NCI-H2107 (cell line): ENCODE results near the gene VPS13D.
"Not testable (repeated sequence)": the region's sequence is repeated elsewhere in the genome, so short reads cannot be mapped to it uniquely, and the experiment has no call there.

Experiments used
- DNase-seq: peaks from one replicate; lab custom pipeline; 2025; lab: John Stamatoyannopoulos, UW

VPS13D gene

DNA sequence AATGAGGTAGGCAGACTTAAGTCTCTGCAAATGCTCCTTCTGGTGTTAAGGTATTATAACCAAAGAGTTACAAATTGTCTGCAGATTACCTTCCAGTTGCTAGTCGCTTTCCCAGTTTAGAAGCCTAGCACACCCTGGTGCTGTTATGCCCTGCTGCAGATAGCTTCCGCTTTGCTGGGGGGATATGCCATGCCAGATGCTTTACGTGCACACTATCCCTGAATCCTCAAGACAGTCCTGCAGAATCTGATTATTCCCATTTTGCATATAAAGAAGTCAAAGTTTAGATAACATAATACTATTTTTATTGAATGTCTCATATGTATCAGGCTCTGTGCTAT lies 221.7 kb downstream of the VPS13D start:
- DNase-seq, result no peak

DNA sequence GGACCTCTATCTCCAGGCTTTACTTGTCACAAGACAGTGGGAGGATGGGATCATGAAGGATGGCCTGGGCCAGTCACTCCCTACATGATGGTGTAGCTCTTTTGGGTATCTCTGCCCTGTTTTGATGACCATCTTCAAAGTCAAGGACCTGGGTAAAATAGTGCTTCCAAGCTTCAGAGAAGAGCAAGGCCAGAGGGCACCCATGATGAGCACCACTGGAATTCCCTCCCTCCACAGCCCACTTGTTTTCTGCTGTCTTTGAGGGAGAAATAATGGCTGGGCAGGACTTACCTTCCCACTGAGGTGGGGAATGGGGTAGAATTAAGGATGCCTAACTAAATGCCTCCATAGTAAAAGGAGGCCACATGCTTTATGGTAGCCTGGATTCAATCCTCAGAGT lies 222.4 kb downstream of the VPS13D start:
- no peak for DNase-seq

DNA sequence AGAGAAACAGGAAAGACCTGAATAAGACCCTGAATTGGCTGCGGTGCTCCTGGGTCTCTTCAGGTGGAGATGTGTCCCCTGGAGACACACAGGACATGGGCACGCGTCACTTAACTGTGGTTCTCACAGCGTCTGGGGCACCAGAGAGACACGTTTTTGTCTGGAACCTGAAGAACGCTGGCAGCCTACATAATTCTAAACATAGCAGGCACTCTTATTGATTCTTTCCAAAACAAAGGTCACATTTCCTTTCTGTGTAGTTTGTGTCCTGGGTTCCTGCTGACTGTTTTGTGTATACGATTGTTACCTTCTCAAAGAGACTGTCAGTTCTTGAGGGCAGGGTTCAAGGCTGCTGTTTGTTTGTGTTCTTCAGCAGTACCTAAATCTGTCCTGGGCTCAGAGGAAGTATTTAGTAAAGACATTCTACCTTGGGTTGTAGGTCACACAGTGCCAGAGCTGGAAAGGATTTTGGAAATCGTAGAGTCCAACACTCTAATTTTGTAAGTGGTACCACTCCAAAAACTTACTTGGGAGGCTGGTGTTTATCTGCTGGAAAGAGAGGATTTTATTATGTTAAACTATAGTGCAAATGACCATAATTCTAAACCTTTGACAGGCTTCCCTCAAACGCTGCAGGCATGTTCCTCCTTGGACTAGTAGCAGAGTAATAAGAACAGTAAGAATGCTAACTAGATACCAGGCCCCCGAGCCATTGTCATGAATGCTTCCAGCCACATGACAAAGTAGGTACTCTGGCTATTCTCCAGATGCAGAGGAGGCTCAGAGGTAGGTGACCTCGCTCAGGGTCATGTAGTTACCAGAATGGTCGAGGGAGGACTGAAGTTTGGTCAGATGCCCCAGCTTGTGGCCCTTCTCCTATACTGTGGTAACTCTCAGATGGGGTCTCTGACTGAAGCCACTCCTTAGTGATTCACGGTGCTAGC lies 223.8 kb downstream of the VPS13D start:
- no peak for DNase-seq

DNA sequence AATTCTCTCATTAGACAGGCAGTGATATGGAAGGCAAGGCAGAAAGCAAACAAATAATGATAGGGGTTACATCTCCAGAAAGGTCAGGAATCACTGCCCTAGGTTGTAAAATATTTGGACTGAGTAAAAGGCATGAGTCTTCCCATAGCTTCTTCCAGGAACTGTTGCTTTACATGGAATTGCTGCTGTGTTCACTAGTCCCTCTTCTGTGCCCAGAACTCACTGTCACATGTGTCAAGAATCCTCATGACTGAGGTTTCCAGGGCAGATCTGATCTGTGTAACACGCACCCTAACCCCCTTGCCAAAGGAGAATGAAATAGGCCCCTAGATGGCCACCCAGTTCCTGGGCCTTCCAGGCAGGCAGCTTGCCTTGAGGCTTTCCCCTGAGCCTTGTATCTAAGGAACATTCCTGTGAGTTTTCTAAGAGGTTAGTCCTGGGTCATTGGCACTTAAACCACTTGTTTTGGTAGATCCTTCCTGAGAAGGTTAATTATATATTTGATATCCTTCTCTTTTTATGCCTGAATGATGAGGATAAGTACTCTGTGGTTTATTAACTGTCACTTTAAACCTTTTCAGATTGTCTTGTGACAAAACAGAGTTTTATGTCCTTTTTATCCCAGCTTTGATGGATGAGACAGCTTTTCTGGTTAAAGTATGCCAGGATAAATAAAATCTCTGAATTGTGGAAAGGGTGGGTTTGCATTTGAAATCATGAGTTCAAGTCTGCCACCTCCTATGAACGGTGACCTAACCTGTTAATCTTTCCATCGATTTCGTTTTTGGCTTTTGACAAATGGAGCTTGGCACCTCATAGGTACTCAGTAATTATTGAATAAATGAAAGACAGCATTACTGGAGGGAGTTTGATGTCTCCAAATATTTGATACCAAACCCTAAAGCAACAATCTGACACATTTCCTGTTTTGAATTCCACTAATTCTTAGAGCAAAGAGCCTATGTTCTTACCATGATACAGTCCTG lies 224.9 kb downstream of the VPS13D start:
- DNase-seq, result peak; percentile 18

DNA sequence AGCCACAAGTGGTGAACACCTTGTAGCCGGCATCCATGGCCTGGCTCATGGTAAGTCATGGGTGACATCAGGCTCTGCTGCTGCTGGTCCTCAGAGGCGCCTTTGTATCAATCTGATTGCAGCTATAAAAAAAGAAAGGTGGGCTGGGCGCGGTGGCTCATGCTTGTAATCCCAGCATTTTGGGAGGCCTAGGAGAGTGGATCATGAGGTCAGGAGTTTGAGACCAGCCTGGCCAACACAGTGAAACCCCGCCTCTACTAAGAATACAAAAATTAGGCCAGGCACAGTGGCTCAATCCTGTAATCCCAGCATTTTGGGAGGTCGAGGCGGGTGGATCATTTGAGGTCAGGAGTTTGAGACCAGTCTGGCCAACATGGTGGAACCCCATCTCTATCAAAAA lies 226.3 kb downstream of the VPS13D start:
- not testable (repeated sequence) for DNase-seq

DNA sequence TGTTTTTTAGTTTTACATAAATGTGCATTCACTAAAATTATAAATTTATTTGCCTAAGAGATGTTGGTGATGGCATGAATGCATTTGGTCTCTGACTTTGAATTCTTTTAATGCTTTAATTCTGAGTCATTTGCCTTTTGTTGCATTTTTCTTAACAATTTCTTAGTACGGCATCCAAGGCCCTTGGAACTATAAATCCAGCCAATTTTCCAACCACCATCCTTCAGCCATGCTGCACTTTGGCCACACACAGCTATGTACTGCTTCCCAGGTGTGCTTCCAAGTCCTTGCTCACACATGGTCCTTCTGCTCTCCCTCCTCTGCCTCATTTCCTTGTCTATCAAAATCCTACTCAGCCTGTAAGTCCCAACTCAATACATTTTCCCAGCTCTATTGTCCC lies 227.1 kb downstream of the VPS13D start:
- DNase-seq, result no peak

DNA sequence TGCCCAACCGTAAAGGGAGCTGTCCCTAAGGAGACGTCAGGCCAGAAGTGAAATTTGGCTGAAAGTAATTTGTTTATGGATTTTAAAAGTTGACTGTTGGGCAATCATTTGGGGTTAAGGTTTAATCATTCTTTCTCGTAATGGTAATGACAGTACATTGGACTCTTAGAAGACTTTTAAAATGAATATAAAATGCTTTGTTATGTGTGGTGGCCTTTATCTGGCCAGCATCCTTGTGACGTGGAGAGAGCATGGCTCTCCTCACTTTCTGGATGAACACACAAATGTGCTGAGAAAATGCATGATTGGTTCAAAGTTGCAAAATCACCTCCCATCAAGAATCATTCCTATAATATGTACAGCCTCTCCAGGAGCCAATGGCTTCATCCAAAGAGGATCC lies 227.9 kb downstream of the VPS13D start:
- no peak for DNase-seq

DNA sequence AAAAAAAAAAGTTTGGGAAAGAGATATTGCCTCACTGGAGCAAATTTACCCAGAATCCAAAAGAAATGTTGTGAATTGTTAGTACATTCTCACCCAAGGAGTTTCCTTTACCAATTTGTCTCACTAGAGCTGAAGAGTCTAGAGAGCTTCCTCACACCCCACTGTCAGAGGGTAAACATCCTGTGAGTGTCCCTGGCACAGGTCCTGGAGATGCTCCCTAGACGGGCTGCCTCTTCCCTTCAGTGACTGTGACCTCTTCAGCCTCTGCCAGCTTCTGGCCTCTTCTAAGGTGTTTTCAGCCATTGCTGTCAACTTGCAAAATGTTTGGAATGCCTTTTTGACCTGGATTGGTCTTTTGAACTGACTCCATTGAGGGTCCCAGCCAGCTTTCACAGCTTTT lies 228.7 kb downstream of the VPS13D start:
- no peak for DNase-seq

DNA sequence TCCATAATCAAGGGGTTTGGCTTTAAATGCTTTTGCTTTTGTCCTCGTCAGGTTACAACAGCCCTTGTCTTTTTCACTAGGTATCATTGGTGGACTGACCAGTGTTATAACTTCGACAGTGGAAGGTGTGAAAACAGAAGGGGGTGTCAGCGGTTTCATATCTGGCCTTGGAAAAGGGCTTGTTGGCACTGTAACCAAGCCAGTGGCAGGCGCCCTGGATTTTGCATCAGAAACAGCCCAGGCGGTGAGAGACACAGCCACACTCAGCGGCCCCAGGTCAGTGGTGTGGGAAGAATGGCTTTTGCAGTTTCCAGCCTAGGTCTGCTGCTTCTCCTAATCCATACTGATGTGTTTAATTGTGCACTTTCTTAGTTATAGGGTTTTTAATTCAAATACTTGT lies 230.3 kb downstream of the VPS13D start:
- no peak for DNase-seq

DNA sequence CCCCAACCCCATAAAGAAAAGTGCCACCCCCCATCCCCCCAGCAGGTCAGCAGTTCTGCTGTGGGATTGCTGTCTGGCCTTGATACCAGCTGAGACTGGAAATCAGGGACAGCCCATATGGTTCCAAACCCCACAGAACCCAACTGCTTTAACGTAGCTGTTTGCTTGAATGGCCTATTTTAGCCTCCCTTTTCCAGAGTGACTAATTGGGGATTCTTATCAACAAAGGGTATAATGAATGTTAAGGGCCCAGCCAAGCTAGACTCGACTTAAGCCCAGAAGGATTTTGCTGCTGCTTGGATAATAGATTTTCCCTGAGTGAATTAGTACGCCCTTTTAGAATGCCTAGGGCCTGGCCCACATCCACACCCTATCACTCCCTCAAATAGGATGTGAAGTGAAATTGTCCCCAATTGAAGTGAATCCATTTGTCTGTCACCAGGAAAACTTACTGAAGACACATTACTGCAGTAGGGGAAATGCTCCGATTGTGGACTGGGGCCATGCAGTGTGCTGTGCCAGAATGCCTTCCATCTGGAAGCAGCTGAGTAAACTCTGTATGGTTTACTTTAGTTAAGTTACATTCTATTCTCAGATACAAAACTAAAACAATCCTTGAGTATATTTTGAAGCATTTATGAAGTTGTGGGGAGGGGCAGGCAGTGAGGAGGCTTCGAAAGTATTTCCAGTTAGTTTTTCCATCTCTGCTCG lies 231.2 kb downstream of the VPS13D start:
- no peak for DNase-seq

DNA sequence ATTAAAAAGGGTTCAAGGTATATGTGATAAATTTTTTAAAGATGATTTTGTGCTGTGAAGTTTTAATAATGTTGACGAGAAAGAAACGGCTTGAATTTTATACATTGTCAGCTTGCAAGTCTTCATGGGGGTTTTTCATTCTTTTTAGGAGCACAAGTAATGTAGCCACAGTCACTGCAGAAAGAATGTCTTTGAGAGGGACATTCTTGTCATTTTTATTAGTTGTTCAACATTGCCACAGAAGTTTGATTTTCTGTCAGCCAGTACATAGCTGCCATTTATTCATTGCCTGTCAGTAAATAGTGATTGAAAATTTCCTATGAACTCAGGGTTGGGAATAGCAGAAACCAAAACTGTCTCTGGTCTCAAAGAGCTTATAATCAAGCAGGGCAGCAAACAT lies 231.9 kb downstream of the VPS13D start:
- DNase-seq, result no peak

DNA sequence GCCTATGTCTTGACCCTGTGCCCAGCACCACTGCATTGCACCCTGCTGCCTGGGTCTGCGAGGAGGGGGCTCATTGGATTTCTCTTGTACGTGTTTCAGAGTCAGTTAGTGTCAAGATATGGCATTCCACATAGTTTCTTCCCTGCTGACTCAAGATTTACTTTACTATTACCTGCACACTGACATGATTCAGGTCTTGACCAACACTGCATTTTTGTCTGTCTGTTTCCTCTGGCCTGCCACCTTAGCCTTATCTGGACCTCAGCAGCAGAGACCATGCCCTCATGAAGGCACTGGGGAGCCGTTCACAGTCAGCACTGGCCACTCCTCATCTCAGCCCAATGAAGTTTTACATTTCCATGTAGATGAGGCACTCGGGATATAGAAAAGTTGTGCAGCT lies 232.8 kb downstream of the VPS13D start:
- DNase-seq, result no peak

DNA sequence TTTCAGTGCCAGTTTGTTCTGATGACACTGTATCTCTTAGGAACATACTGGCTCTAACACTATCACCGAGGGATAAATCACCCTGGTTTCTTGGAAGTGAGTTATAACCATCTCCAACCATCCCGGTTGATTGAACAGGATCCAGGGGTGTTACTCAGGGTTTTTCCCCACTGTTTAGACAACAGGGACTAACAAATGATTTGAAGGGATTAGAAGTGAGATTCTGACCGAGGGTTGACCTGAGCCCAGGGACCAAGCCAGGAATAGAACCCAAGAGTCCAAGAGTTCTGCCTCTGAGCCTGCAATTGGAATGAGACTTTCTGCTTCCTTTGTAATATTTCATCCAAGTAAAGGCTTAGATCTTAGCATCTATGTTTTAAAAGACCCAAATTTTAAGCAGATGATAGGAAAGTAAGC lies 234.2 kb downstream of the VPS13D start:
- DNase-seq, result no peak

DNA sequence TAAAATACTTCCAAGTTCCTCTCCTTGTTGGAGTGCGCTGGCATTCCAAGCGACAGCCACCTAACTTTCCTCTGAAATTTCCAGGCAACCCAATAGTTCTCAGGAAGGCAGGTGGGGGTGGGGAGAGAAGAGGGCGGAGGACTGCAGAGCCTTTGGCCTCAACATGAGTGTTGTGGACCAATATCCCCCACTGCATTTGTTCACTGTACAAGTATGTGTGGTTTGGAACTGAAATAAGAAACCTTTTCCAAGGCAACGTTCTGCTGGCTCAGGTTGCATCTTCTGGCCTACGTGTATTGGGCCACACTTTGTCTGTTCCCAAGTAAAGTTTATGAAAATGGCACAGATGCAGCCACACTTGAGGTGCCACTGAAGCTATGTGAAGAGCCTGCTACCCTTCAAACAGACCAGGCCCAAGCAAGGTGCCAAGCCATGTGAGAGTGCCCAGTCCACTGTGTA lies 234.8 kb downstream of the VPS13D start:
- DNase-seq, result no peak

DNA sequence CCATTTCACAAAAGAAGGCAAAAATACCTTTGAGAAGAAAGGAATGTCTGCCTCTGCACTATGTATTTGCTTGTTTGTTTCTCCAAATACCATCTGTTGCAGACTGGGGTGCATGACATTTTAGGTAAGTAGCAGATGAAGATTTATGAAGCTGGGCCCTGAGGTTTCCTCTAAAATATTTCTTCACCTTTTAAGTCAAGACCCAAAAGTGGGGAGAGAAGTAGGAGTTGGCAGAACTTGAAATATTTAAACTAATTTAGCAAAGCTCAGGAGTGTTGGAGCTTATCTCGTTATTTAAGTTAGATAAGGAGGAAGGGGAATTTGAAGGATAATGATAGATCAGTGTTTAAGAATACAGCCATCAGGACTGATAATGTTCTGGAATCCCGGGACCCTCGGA lies 235.3 kb downstream of the VPS13D start:
- no peak for DNase-seq

DNA sequence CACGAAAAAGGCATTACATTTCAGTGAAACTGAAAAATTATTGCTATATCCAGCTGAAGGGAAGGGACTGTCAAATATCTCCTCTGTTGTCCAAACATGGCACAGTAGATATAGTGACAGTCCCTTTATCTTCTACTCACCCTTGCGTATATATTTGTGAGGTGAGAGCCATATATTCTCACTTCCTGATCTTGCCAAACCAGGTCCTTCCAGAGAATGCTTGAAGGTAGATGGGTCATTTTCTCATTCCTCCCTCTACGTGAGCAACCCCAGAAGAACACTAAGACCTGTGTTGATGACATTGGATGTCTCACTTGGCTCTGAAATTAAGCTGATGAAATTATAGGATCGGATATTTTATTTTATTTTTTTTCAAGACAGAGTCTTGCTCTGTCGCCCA lies 237.0 kb downstream of the VPS13D start:
- DNase-seq, result no peak

DNA sequence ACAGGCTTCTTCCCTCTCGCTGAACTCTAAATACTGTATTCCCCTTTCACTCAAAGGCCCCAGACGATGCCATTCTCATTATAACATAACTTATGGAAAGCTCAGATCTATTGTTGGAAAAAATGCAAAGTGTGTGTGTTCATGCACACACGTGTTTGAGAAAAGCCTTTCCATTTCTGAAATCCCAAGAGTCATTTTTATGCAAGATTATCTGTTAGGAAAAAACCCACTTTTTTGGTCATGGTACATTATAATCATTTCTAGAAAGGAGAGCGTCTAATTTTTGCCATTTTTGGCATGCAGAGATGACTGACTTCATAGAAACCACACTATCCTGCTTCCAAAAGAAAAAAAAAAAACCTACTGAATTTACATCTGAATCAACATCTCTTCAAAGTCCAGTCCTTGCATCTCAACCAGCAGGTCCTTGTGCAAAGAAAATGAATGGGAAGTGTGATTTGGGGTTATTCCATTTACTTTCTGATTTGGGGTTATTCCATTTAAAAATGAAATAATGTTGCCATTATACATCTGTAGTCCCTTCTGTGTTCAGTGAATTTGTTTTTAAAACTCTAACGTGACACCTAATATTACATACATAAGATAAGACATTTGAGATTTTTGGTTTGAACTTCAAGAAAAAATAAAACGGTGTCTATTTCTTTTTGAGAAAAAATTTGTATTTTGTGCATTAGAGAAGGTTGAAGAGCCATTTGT lies 237.9 kb downstream of the VPS13D start:
- no peak for DNase-seq

DNA sequence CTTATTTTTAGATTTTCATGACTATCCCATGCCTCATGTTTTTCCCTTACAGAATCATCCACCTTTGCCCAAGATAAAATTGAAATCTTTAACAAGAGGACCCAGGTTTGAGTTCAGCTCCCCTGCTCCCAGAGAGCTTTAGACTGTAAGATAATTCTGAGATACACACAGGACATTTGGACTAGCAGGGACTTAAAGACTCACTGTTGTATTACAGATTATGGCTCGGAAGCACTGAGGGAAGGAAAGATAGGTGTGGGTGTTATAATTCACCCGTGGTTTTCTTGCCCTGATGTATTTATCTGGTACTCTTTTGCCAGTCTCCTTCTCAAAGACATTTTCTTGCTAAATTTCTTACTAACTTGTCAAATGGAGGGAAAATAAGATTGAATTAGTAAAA lies 238.5 kb downstream of the VPS13D start:
- no peak for DNase-seq

DNA sequence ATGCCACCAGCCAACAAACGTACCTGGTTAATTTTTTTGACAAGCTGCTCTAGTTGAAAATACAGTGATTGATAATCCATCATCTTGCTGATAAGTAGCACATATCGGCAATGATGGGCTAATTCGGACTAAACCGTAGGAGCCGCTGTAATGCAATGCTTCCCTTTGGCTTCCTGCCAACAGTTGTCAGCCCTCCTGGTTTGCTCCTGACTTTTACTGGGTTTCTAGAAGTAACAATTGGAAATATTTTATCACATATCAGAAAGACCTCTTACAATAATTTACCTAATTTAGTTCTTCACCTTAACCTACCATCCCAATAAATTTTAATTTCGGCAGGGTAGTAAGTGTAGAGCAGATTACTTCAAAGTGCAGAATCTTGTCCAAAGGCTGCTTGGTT lies 239.7 kb downstream of the VPS13D start:
- DNase-seq, result no peak

DNA sequence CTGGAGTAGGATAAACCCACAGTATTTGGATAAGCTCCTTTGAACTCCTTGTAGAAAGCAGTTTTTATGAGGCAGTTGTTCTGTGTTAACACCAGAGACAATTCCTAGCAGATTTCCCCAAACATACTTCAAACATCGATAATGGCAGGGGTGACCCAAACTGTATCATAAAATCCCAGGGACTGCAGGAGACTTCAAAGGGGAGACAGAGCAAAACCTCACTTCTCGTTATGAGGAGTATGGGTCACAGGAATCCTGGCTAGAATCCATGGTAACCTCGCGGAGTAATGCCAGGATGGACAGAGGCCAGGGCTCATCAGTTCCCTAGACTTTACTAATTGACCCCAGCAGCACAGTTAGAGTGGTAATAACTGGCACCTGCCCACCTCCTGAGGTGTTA lies 240.2 kb downstream of the VPS13D start:
- DNase-seq, result no peak

DNA sequence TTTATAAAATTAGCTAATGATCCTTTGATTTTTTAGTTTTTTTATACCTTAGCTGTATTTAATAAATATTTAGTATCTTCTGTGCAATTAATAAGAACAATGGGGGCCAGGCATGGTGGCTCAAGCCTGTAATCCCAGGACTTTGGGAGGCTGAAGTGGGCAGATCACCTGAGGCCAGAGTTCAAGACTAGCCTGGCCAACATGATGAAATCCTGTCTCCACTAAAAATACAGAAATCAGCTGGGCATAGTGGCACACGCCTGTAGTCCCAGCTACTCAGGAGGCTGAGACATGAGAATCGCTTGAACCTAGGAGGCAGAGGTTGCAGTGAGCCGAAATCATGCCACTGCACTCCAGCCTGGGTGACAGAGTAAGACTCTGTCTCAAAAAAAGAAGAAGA lies 241.1 kb downstream of the VPS13D start:
- not testable (repeated sequence) for DNase-seq
